GM19193 (cell line): ENCODE results near the gene ATP6V0D1.

Source experiments
- POLR2A ChIP-seq: IDR thresholded peaks from 4 replicates; pipeline ENCODE4 v1.6.1; 2011; ENCODE audit not compliant: insufficient read depth, insufficient read length; ENCODE audit errors: extremely low read depth

Gene ATP6V0D1

DNA sequence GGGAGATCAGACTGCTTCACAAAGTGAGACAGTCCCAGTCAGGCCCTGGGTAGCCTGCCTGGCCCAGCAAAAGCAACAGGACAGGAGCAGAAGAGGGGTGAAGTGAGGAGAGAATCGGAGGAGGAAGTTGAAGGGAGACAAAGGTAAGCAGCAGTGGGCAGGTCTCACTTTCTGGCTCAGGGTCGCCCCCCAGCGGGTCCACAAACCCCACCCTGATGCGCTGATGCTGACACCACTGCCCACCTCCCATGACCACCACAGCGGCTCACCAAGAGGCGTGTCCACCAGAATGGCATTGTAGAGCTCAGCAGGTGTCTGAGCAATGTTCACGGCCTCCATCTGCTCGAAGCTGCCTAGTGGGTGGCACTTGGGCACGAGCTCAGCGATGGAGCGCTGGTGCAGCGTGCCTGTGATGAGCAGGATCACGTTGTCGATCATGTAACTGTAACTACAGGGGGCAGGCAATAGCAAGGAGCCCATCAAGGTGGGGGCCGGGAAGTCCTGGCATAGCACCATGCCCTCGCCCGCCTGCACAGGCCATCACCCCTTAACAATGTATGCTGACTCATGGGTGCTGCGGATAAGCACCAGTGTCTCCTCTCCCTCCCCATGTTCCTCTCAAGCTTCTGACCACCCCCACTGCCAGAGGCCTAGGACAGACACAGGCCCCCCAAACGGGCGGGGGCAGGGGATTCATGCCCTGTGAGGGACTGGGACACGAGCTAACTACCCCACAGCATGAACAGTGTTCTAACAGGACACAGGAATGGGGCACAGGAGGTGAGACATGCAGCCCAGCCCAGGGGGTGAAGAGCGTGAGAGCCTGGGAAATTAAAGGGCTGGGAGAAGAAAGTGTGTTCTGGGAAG is 36.5 kb downstream of the ATP6V0D1 start:
- TF ChIP-seq POLR2A, result no peak

DNA sequence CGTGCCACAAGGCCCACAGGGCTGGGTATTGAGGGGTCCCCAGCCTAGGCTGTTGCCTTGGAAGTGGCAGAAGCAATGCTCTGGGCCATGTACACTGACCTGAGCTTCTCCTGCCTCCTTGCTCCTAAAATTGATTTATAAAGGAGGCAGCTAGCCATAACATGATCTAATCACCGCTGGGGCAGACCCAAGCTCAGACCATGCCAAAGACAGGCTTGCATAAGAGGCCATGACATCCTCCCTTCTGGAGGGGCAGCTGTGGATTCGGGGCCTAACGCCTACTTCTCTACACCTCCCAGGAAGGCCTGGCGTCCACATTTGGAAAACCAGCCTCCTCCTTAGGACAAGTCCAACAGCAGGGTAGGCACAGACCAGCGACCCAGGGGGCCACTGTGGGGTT is 37.7 kb downstream of the ATP6V0D1 start:
- no peak for TF ChIP-seq POLR2A

DNA sequence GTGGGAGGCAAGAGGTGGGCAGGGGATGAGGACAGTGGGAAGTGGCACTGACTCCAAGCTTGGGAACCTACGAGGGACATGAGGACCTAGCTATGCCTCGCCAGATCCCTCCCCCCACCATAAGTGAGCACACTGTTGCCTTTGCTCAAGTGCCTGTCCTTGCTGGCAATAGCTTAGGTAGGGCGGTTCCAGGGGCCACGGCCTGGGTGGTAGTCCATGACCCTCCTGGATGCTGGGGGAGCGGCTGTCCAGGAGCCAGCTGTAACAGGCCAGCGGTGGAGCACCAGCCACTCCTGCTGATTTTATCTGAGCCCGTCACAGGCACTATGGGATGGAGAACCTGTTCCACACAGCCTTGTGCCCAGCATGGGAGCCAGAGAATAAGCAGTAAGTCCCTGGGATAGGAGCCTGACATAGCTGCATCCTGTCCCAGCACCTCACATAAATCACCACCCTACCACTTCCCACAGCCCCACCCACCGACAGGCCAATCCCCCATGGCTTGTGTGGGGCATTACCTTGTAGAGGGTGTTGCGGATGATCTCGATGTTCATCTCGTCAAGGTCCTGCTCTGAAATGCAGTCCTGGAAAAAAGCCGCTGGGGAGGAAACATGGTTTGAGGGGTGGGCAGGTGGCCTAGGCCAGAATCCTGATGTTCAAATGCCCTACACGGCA is 38.2 kb downstream of the ATP6V0D1 start:
- TF ChIP-seq POLR2A, result no peak

DNA sequence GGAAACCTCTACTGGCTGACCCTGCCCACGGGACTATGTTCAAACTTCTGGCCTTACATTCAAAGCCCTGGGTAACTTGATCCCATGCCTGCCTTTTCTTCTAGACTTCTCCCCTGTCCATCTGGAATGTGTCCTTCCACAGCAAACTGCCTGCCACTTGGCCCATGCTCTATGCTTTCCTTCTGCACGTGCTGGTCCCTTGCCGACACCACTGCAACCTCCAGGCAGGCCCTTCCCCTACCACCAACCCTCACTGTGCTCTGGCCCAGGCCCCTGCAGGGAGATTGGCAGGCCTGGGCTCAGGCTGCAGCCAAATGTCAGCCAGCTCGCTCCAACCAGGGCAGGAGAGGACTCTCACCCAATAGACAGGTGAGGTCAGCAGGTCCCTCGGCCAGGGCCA is 39.0 kb downstream of the ATP6V0D1 start:
- no peak for TF ChIP-seq POLR2A

DNA sequence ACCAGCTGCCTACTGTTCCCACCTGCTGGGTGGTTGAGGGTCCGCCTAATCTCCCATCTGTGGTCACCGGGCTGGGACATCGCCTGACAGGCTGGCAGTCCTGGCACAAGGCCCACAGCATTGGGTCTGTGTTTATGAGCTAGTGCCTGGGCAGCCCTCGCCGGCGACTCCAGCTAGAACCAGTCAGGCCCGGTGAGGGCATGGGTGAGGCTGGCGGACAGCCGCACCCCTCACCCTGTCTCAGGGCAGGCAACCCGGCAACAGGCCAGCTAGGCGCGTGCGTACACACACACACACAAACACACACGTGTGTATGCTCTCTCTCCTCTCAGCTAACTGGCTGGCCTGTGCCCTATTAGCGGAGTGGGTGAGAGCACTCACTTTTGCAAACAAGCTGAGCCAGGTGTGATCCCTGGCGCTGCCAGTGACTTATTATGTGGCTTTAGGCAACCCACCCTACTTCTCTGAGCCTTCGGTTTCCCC is 39.6 kb downstream of the ATP6V0D1 start:
- no peak for TF ChIP-seq POLR2A

DNA sequence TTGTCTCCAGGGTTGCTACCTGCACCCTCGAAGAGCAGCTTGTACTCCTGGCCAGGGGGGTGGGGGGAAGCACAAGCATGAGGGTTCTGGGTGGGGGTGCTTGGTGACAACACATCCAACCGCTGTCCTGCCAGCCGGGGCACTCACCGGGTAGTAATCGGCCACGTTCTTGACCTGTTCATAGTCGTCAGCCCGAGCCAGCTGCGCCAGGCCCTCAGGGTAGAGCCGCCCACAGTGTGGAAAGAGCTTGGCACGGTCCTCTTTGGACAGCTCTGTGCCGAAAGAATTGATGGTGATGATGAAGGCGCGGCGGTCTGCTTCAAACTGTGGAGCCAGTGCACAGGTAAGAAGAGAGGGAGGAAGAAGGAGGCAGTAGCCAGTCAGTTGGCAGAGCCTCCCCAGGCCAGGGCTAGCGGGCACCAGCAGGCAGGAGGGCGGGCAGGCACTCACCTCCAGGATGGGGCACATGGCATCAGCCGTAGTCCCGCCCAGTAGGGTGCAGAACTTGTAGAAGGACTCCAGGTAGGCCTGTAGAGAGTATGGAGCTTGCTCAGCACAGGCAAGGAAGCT is 42.0 kb downstream of the ATP6V0D1 start:
- no peak for TF ChIP-seq POLR2A

DNA sequence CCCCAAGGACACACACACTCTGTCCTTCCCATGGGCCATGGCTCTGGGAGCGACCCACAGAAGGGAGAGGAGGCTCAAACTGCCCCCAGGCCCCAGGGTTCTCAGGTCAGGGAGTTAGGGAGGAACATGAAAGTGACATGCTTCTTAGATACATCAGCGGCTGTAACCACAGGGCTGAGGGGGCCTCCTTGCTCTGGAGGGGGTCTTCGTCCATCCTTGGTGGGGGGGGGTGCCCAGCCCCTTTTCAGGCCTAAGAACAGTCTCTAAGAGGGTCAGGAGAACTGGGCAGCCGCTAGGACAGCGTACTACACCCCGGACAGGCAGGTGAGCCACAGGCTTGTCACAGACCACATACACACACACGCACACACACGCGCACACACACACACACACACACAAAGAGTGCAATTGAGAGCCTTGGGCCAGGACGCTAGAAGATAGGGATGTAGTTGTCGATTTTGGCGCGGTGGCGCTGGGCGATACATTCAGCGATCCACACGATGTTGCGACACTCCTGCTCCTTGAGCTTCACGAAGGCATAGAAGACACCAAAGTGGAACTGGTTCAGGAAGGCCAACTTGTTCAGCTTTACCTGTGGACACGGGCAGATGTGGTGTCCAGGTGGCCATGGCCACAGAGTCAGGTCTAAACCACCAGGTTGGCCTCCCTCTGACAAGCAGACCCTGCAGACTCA is 42.7 kb downstream of the ATP6V0D1 start:
- TF ChIP-seq POLR2A, result no peak

DNA sequence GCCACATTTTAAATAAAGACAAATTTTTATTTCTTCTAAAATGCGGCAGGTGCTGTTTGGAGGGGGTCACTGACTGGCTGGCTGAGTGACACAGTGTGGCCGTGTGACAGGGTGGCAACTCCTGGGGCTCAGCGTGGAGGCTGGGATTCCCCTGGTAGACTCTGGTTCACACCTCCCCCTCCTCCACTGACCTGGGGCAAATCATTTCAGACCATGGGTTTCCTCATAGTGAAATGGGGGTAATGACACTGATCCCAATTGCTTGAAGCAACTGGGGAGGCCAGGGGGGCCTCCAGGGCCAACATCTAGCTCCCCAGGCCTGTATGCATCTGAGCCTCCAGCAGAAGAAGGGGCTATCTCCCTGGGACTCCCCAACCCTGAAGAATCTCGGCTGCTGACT is 43.4 kb downstream of the ATP6V0D1 start:
- TF ChIP-seq POLR2A, result no peak

DNA sequence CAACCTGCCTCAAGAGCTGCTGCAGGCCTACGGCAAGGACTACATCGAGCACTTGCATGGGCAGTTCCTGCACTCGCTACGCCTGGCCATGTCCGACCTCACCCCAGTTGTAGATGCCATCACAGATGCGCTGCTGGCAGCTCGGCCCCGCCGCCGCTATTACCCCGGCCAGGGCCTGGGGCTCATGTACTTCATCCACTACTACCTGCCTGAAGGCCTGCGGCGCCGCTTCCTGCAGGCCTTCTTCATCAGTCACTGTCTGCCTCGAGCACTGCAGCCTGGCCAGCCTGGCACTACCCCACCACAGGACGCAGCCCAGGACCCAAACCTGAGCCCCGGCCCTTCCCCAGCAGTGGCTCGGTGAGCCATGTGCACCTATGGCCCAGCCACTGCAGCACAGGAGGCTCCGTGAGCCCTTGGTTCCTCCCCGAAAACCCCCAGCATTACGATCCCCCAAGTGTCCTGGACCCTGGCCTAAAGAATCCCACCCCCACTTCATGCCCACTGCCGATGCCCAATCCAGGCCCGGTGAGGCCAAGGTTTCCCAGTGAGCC is 44.2 kb downstream of the ATP6V0D1 start:
- no peak for TF ChIP-seq POLR2A

DNA sequence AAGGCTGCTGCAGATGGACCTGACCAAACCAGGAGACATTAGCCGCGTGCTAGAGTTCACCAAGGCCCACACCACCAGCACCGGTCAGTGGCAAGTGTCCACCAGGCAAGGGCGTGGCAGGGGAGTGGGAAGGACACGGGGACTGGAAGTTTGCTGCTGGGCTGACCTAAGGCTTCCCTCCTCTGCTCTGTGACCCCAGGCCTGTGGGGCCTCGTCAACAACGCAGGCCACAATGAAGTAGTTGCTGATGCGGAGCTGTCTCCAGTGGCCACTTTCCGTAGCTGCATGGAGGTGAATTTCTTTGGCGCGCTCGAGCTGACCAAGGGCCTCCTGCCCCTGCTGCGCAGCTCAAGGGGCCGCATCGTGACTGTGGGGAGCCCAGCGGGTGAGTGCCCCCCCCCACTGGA is 45.2 kb downstream of the ATP6V0D1 start:
- TF ChIP-seq POLR2A, result no peak

DNA sequence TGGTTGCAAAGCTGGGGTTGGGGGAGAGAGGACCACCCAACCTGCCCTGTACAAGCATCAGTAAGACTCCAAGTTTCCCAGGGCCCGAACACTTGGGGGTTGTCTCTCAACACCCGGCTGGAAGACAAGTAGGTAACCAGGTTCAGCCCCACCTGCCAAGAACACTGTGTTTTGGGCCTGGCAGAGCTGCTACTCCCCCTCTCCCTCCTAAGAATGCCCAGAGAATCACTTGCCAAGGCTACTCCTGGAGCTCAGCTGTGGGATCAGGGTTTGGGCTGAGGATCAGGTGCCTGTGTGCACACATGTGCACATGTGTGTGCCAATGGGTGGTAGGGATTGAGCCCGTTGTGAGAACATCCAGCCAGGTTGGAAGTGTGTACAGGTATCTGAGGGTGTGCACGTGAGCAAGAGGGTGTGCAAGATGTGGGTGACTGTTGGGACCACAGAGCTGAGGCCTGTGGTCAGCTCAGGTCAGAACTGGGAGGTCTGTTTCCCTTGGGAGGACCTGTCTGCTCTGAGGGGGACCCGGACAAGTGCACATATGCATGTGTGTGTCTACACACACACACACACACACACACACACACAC is 47.7 kb downstream of the ATP6V0D1 start:
- TF ChIP-seq POLR2A, result no peak

DNA sequence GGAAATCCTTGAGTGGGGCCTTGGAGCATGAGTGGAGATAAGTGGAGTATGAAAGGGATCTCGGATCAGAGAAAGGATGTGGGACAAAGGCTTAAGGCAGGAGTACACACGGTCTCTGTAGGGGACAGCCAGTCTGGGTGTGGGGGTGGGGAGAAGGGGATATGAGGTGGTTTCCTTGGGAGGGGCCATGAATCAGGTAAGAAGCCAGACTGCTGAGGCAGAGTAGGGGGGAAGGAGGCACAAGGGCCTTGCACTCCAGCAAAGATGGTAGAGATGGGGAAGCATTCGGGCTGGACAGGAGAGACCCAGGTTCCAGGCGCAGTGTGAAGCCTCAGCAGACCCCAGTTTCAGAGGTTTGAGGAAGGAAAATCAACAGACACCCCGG is 48.5 kb downstream of the ATP6V0D1 start:
- TF ChIP-seq POLR2A, result no peak

DNA sequence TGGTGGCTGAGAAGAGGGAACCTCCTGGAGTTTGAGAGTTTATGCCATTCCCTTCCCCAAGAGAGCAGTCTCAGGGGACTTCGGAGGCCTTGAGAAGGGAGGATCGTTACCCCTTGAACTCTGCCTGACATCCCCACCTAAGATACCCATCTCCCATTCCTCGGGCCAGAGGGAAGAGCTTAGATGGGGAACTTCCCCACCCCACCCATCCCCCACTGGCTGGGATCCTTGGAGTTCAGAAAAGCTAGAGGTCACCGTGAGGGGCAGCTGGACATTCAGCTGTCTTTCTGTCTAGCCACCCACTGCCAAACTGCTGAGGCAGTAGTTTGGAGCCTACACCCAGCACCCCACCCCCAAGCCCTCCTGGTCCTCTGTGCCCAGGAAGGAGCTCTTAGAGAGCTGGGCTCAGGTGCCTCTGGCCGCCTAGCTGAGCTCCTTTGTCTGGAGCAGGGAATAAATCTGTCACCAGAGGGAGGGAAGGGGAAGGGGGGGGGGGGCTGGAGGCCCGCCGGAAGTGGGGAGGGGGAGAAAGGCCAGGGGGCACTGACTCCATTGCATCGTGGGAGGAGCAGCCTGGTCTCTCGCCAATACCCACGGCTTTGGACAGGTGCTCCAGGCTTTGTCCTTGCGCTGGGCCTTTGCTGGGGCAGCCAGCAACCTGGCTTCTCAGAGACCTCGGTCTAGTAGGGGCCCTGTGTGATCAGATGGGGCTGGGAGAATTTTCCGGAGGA is 49.0 kb downstream of the ATP6V0D1 start:
- no peak for TF ChIP-seq POLR2A
